Prostate gland (tissue), 2 donors: ENCODE data around the gene NFIX. TPM values are rescaled to one million over a fixed set of nuclear protein-coding genes. Genes with fewer than 3 reads are reported as not detected.

Source experiments
- DNase-seq: peaks from one replicate; pipeline ENCODE4 v3.0.0-alpha.2; 2019; ENCODE audit warnings: low spot score
- H3K27ac ChIP-seq, 2 donors: fragments of 200-600 bp; sonication (generic); 2 replicates each; pipeline ENCODE4 v1.5.1; 2017 to 2019
- H3K27me3 ChIP-seq: fragments of 200-600 bp; sonication (generic); replicated peaks from 2 replicates; pipeline ENCODE4 v1.5.1; 2019; ENCODE audit not compliant: insufficient read depth
- H3K36me3 ChIP-seq, 2 donors: fragments of 200-600 bp; sonication (generic); 1 replicate in 1 of 2; 2 replicates in 1 of 2; pipeline versions ENCODE4 v1.5.1 to v1.8.1; 2017 to 2019
- H3K4me1 ChIP-seq: fragments of 200-600 bp; sonication (generic); replicated peaks from 2 replicates; pipeline ENCODE4 v1.5.1; 2019
- H3K4me3 ChIP-seq, 2 donors: fragments of 200-600 bp; sonication (generic); 2 replicates each; pipeline ENCODE4 v1.5.1; 2017 to 2019
- H3K9me3 ChIP-seq: fragments of 200-600 bp; sonication (generic); 2 replicates; pipeline ENCODE4 v1.5.1; 2017
- CTCF ChIP-seq, 4 experiments: fragments of 200-600 bp in 2 of 4; fragments of 450-650 bp in 2 of 4; sonication (generic) in 2 of 4; IDR thresholded peaks; 1 replicate in 3 of 4; 2 replicates in 1 of 4; pipeline ENCODE4 v1.5.1; 2016 to 2019; ENCODE audit warnings: antibody characterized with exemption in 4 of 4, mild to moderate bottlenecking in 2 of 4, moderate library complexity in 2 of 4
- POLR2A ChIP-seq: fragments of 450-650 bp; IDR thresholded peaks from one replicate; pipeline ENCODE4 v1.6.1; 2016; ENCODE audit warnings: antibody characterized with exemption, mild to moderate bottlenecking
- POLR2AphosphoS5 ChIP-seq: sonication (generic); formaldehyde crosslinking; IDR thresholded peaks from one replicate; pipeline ENCODE4 v1.6.1; 2017; ENCODE audit warnings: antibody characterized with exemption
- WGBS: methylation state at CpG from one replicate; pipeline ENCODE4 v1.1.5; 2018; 5-methylcytosine and 5-hydroxymethylcytosine counted together
- intact Hi-C: fragments of 100-400 bp; cut with DNase I; formaldehyde crosslinking; loops from one replicate; pipeline ENCODE4 v1.14.2; 2022
- total RNA-seq, 2 donors: library from RNA; depleted of rRNA; stranded (reverse); fragments of >200 nt; gene quantifications; one replicate each; pipeline ENCODE4 v1.1.0, GENCODE V29; 2016

The NFIX gene
- total RNA-seq, 2 donors from 2014 or later, result 185 to 286 TPM

DNA sequence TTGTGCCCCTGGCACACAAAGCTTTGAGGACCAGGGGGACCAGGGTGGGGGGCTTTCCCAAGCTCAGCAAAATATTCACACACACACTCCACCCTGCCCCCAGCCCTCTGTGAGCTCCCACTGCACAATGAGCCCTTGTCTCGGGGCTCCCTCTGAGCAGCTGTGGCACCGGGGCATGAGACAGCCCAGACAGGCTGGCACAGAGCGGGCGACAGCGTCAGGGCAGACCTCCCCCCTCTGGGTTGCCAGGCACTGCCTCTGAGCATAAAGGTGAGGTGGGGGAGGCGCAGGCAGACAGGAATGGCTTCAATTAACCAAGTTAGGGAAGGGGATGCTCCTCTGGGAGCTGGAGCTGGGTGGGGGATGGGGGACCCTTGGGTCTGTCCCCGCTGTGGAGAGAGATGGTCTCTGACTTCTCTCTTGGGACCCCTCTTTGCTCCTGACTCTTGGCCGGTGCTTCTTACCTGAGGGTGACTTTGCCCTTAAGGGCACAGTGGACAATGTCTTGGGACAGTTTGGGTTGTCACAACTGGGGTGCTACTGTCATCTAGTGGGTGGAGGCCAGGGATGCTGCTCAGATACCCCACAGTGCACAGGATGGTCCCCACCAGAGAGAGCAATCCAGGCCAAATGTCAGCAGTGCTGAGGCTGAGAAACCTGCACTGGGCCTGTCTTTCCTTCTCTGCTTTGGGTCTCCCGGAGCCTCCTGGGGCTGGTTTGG, 77.1 kb downstream of the NFIX start:
- Histone ChIP-seq H3K4me1 (peaks cover 20% of the 10 kb centered on the region), H3K27ac (peak overlapping the region; percentile 5 to 49), H3K4me3 (no peak overlapping the region), H3K9me3 (no peaks in the 10 kb centered on the region), H3K27me3 (no peaks in the 10 kb centered on the region), H3K36me3 (peaks cover 10 to 17% of the 10 kb centered on the region in 2 donors)
- intact Hi-C loops, result no loop called here
- no peak for DNase-seq
- 55% methylated on average over 9 of the region's 9 CpGs for WGBS
- TF ChIP-seq POLR2AphosphoS5 (no peak), POLR2A (no peak), CTCF (IDR thresholded peaks at IDR 0.05) (no peak)

DNA sequence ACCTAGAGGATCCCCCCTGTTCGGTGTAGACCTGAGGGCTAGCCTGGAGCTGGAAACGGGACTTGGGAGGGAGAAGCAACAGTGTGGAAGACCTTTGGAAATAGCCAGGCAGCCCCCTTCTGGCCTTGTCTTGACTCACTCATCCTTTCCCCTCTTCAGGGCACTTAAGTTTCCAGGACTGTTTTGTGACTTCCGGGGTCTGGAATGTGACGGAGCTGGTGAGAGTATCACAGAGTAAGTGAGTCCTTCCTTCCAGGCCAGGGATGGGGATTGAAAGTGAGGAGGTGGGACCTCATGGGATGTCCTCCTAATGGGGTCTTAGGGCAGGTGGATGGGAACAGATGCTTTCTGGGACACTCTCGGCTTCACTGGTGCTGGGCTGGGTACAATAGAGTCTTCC, 78.0 kb downstream of the NFIX start:
- Histone ChIP-seq H3K27me3 (no peaks in the 10 kb centered on the region), H3K36me3 (peaks cover 10 to 17% of the 10 kb centered on the region in 2 donors), H3K4me1 (peaks cover 24% of the 10 kb centered on the region), H3K4me3 (no peak overlapping the region), H3K9me3 (no peaks in the 10 kb centered on the region), H3K27ac (peak overlapping the region in 1 of 2 donors; percentile 15)
- 68% methylated on average over 5 of the region's 5 CpGs for WGBS
- no peak for DNase-seq
- no peak for TF ChIP-seq POLR2A
- TF ChIP-seq CTCF (IDR thresholded peaks at IDR 0.05), result no peak
- no peak for TF ChIP-seq POLR2AphosphoS5
- intact Hi-C loops, result no loop called here

GRCh38 chr19:13074378-13074777, 79.1 kb downstream of the NFIX start:
- Histone ChIP-seq H3K9me3 (no peaks in the 10 kb centered on the region), H3K4me1 (peaks cover 35% of the 10 kb centered on the region), H3K27me3 (no peaks in the 10 kb centered on the region), H3K36me3 (peaks cover 10 to 17% of the 10 kb centered on the region in 2 donors), H3K4me3 (no peak overlapping the region), H3K27ac (peak overlapping the region; percentile 6 to 15)
- intact Hi-C loops, result no loop called here
- DNase-seq, result no peak
- TF ChIP-seq POLR2AphosphoS5 (no peak), CTCF (IDR thresholded peaks at IDR 0.05) (no peak)
- 74% methylated on average over 4 of the region's 4 CpGs for WGBS

GRCh38 chr19:13076320-13076719, 81.0 kb downstream of the NFIX start:
- Histone ChIP-seq H3K4me1 (peaks cover 36% of the 10 kb centered on the region), H3K27me3 (no peaks in the 10 kb centered on the region), H3K27ac (peak overlapping the region; percentile 74 to 79), H3K4me3 (no peak overlapping the region), H3K36me3 (peaks cover 10 to 17% of the 10 kb centered on the region in 2 donors), H3K9me3 (no peaks in the 10 kb centered on the region)
- WGBS, result 58% methylated on average over 8 of the region's 8 CpGs
- intact Hi-C loops, result no loop called here
- TF ChIP-seq CTCF (IDR thresholded peaks at IDR 0.05) (no peak), POLR2AphosphoS5 (no peak), POLR2A (no peak)
- no peak for DNase-seq

DNA sequence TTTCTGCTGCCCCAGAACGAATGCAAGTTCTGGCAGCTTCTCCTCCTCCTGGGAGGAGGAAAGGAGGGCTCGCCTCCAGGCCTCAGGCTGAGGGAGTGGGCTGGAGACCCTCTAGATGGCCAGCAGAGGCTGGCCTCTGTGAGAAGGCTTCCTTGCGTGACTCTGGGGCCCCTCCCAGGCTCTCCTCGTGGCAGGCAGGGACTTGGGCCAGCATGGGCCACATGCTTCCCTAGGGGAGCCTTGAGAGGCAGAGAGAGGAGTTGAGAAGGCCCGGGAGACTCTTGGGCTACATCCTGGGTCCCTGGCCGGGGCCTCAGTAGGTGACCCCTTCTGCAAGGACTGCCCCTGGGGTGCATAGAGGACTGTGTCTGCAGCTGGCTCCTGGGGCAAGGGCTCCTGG, 81.5 kb downstream of the NFIX start:
- Histone ChIP-seq H3K27me3 (no peaks in the 10 kb centered on the region), H3K27ac (peak overlapping the region; percentile 74 to 79), H3K4me3 (no peak overlapping the region), H3K4me1 (peaks cover 36% of the 10 kb centered on the region), H3K36me3 (peaks cover 10 to 17% of the 10 kb centered on the region in 2 donors), H3K9me3 (no peaks in the 10 kb centered on the region)
- TF ChIP-seq CTCF (IDR thresholded peaks at IDR 0.05) (no peak), POLR2A (no peak)
- WGBS, result 24% methylated on average over 4 of the region's 6 CpGs
- no peak for DNase-seq
- intact Hi-C loops, result no loop called here
